ENCODE results near the gene PCSK1N.
"Not testable (repeated sequence)": the region's sequence is repeated elsewhere in the genome, so short reads cannot be mapped to it uniquely, and the experiment has no call there.

DNA sequence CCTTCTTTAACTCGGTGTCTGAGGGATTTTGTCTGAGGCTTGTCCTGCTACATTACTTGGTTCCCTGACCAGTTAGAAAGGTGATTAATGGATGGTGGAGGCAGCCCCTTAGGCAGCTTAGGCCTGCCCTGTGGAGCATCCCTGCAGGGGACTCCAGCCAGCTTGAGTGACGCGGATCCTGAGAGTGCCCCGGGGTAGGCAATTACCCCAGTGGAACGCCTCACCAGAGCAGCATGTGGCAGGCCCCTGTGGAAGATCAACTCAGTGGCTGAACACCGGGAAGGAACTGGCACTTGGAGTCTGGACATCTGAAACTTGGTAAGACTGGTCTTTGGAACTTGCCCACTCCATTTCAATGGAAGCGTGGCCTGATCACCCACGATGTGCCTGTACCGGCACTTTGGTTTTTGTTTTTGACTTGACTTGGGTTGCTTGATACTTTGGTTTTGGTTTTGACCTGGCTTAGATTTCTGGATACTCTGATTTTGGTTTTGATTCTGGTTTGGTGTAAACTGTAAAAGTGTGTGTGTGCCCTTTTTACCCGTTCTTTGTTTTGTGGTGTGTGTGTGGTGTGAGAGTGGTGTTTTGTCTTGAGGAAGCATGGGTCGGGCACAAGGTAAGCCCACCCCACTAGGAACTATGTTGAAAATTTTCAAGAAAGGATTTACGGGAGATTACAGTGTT is 18.9 kb upstream of the PCSK1N start:
- TF ChIP-seq EZH2 (IDR thresholded peaks at IDR 0.05; ENCODE audit: insufficient read depth, poor library complexity, severe bottlenecking); EZH2phosphoT487 (IDR thresholded peaks at IDR 0.05; ENCODE audit: insufficient read depth, low read depth): not testable (repeated sequence)
